ENCODE measurements around the gene PXYLP1. TPM values are rescaled to one million over a fixed set of nuclear protein-coding genes. Genes with fewer than 3 reads are reported as not detected.

PXYLP1 gene
- total RNA-seq, 1 donor = 6.5 TPM

GRCh38 chr3:141276398-141276797 is 44.8 kb downstream of the PXYLP1 start:
- Histone ChIP-seq H3K79me2 (ENCODE audit: insufficient read depth, low read length) (no peaks in the 10 kb centered on the region), H3K36me3 (ENCODE audit: insufficient read depth, low read length) (no peaks in the 10 kb centered on the region), H3K4me3 (ENCODE audit: insufficient read depth, low read length) (no peak overlapping the region), H3K9me3 (ENCODE audit: low read depth, low read length) (no peaks in the 10 kb centered on the region), H4K20me1 (ENCODE audit: insufficient read depth, low read length) (no peaks in the 10 kb centered on the region), H3K4me1 (ENCODE audit: insufficient read depth, low read length) (peaks cover 30% of the 10 kb centered on the region), H3K27me3 (ENCODE audit: insufficient read depth, low read length) (no peaks in the 10 kb centered on the region), H3K27ac (ENCODE audit: low read depth, low read length) (no peak overlapping the region), H2AFZ (ENCODE audit: low read length) (no peak overlapping the region), H3K4me2 (ENCODE audit: insufficient read depth, low read length) (no peak overlapping the region)
- TF ChIP-seq CTCF (IDR thresholded peaks at IDR 0.05; ENCODE audit: extremely low read depth, low read depth, low read length) = no peak
- no peak for DNase-seq (ENCODE audit: insufficient read length, low spot score, missing footprints)

- Histone ChIP-seq H3K4me3 (ENCODE audit: insufficient read depth, low read length) (no peak overlapping the region), H3K9me3 (ENCODE audit: low read depth, low read length) (no peaks in the 10 kb centered on the region), H3K27me3 (ENCODE audit: insufficient read depth, low read length) (no peaks in the 10 kb centered on the region), H3K4me1 (ENCODE audit: insufficient read depth, low read length) (peaks cover 30% of the 10 kb centered on the region), H2AFZ (ENCODE audit: low read length) (no peak overlapping the region), H3K27ac (ENCODE audit: low read depth, low read length) (no peak overlapping the region), H3K79me2 (ENCODE audit: insufficient read depth, low read length) (no peaks in the 10 kb centered on the region), H3K4me2 (ENCODE audit: insufficient read depth, low read length) (no peak overlapping the region), H4K20me1 (ENCODE audit: insufficient read depth, low read length) (no peaks in the 10 kb centered on the region), H3K36me3 (ENCODE audit: insufficient read depth, low read length) (no peaks in the 10 kb centered on the region)
- DNase-seq (ENCODE audit: insufficient read length, low spot score, missing footprints) = no peak
- no peak for TF ChIP-seq CTCF (IDR thresholded peaks at IDR 0.05; ENCODE audit: extremely low read depth, low read depth, low read length)
These were observed 45.8 kb downstream of the PXYLP1 start for GRCh38 chr3:141277451-141277850.

- TF ChIP-seq CTCF (IDR thresholded peaks at IDR 0.05; ENCODE audit: extremely low read depth, low read depth, low read length) = no peak
- H3K27ac ChIP-seq (ENCODE audit: low read depth, low read length) = no peak overlapping the region
- H3K4me2 ChIP-seq (ENCODE audit: insufficient read depth, low read length) = no peak overlapping the region
- no peaks in the 10 kb centered on the region for H3K79me2 ChIP-seq (ENCODE audit: insufficient read depth, low read length)
- DNase-seq (ENCODE audit: insufficient read length, low spot score, missing footprints) = no peak
- no peaks in the 10 kb centered on the region for H3K36me3 ChIP-seq (ENCODE audit: insufficient read depth, low read length)
- no peaks in the 10 kb centered on the region for H4K20me1 ChIP-seq (ENCODE audit: insufficient read depth, low read length)
- H3K9me3 ChIP-seq (ENCODE audit: low read depth, low read length) = no peaks in the 10 kb centered on the region
- H2AFZ ChIP-seq (ENCODE audit: low read length) = no peak overlapping the region
- peaks cover 30% of the 10 kb centered on the region for H3K4me1 ChIP-seq (ENCODE audit: insufficient read depth, low read length)
- H3K27me3 ChIP-seq (ENCODE audit: insufficient read depth, low read length) = no peaks in the 10 kb centered on the region
- H3K4me3 ChIP-seq (ENCODE audit: insufficient read depth, low read length) = no peak overlapping the region
These were observed 46.8 kb downstream of the PXYLP1 start for GRCh38 chr3:141278196-141279076.

- peak; percentile 58 for TF ChIP-seq CTCF (IDR thresholded peaks at IDR 0.05; ENCODE audit: extremely low read depth, low read depth, low read length)
- no peaks in the 10 kb centered on the region for H3K79me2 ChIP-seq (ENCODE audit: insufficient read depth, low read length)
- DNase-seq (ENCODE audit: insufficient read length, low spot score, missing footprints) = no peak
- peaks cover 30% of the 10 kb centered on the region for H3K4me1 ChIP-seq (ENCODE audit: insufficient read depth, low read length)
- H3K4me3 ChIP-seq (ENCODE audit: insufficient read depth, low read length) = no peak overlapping the region
- no peak overlapping the region for H2AFZ ChIP-seq (ENCODE audit: low read length)
- no peaks in the 10 kb centered on the region for H4K20me1 ChIP-seq (ENCODE audit: insufficient read depth, low read length)
- no peaks in the 10 kb centered on the region for H3K36me3 ChIP-seq (ENCODE audit: insufficient read depth, low read length)
- H3K9me3 ChIP-seq (ENCODE audit: low read depth, low read length) = no peaks in the 10 kb centered on the region
- H3K27ac ChIP-seq (ENCODE audit: low read depth, low read length) = peak overlapping the region; percentile 17
- no peaks in the 10 kb centered on the region for H3K27me3 ChIP-seq (ENCODE audit: insufficient read depth, low read length)
- peak overlapping the region; percentile 26 for H3K4me2 ChIP-seq (ENCODE audit: insufficient read depth, low read length)
These were observed 47.7 kb downstream of the PXYLP1 start for GRCh38 chr3:141279077-141279967.

All from osteoblast (primary cell).